Activated CD8-positive, alpha-beta memory T cell treated with anti-CD3 and anti-CD28 coated beads, Interleukin-2, amount 50 U/mL, for 48 hours (primary cell): ENCODE measurements around the gene KLK11.
"Not testable (repeated sequence)": the region's sequence is repeated elsewhere in the genome, so short reads cannot be mapped to it uniquely, and the experiment has no call there.

Experiments
- DNase-seq: peaks from one replicate; pipeline ENCODE4 v3.0.0-alpha.2; 2020

Gene KLK11

GRCh38 chr19:51002542-51003311 is 23.7 kb downstream of the KLK11 start:
- DNase-seq = peak; percentile 61

GRCh38 chr19:51002089-51002532 is 24.3 kb downstream of the KLK11 start:
- no peak for DNase-seq

GRCh38 chr19:51001515-51001914 is 24.9 kb downstream of the KLK11 start, which contains the start of gene KLK8:
Gene KLK8 (minus strand): TSS chr19:51001604. CDS start chr19:51001167, 437 bp downstream.
- no peak for DNase-seq

GRCh38 chr19:51000981-51001380 is 25.4 kb downstream of the KLK11 start:
- DNase-seq = no peak

GRCh38 chr19:51000426-51000825 is 26.0 kb downstream of the KLK11 start:
- DNase-seq = no peak

DNA sequence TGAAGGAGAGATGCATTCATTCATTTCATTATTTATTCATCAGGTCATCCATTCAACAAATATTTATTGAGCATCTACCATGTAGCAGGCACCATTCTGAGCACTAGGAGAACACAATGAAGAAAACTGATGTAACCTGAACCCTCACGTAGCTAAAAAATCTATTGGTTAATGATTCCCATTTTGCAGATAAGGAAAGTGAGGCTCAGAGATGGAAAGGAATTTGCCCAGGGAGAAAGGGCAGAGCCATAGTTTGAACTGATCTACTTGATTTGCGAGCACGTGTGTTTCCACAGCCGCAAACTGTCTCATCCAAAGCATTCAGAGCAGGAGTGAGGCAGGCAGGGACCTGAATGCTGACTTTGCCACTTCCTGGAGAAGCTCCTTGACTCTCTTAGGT is 27.7 kb downstream of the KLK11 start:
- no peak for DNase-seq

GRCh38 chr19:50998061-50998460 is 28.4 kb downstream of the KLK11 start:
- no peak for DNase-seq

- no peak for DNase-seq
These were observed 32.3 kb downstream of the KLK11 start for GRCh38 chr19:50994129-50994528.

DNA sequence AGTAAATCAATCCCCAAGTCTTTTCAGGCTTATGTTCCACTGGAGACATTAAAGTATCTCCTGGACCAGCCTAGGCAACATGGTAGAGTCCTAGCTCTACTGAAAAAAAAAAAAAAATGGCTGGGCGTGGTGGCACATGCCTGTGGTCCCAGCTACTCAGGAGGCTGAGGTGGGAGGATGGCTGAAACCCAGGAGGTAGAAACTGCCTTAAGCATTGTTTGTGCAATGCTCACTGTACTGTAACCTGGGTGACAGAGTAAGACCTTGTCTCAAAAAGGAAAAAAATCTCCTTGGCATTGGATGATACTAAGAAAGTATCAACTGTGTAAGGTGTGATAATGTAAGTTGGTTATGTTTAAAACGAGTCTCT is 33.8 kb downstream of the KLK11 start:
- no peak for DNase-seq

- not testable (repeated sequence) for DNase-seq
These were observed 42.0 kb downstream of the KLK11 start for GRCh38 chr19:50984416-50984815.

DNA sequence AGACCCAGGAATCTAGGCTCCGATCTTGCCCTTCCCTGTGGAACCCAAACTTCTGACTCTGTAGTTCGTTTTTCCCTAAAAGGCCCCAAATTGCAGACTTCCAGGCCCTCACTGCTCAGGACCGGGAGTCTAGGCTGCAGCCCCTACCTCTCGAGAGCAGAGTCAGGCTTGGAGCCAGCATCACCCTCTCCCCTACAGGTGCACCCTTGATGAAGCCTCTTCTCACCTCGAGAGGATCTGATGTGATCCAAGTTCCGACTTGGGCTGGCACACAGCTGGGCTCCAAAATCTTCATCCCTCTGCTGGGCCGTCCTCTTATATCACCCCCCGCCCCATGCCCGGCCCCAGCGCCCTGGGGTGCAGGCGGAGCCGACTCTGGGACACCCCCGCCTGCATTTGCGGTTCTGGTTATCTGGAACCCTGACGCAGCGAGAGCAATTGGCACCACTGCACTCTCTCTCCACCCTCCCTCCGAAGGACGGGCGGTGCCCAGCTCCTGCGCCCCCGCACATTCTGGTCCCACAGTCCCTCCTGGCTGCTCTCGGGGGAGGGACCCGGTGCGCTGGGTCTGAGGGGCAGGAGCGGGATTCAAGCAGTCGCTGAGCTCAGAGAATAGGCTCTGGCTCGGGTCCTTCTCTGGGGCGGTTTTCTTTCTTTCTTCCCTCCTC is 42.7 kb downstream of the KLK11 start, which contains the start of gene KLK7:
Gene KLK7 (minus strand): TSS at position 293 of the 668 bp plus-strand sequence. CDS start 1,518 bp downstream, outside the sequence.
- no peak for DNase-seq

DNA sequence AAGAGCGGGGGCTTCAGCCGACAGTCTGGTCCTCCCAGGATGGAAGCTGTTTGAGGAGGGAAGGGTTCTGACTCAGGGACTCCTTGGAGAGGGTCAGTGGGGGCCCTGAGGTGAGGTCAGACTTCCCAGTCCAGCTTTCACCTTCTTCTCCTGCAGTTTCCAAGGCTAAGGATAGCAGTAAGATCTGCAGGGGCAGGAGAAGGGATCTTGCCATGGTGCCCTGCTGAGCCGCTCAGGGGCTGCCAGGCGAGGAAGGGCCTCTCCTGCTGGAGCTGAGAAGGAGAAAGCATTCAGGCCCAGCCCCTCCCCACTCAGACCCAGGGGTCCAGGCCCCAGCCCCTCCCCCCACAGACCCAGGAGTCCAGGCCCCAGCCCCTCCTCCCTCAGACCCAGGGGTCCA is 44.2 kb downstream of the KLK11 start:
- no peak for DNase-seq

GRCh38 chr19:50981587-50982146 is 44.7 kb downstream of the KLK11 start:
- DNase-seq = no peak

DNA sequence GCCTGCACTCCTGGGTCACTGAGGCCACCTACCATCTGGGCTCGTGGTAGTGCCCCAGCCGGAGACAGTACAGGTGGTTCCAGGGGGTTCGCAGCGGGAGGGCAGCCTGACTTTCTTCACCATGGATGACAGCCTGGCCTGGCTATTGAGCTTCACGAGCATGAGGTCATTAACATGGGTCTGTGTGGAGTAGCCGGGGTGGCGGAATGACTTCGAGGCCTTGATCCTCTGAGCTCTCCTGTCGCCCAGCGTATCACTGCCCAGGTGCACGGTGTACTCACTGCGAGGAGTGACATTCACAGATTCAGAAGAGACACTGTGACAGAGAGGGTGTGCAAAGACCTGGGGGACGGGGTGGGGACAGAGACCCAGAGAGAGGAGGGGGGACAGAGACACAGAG is 46.2 kb downstream of the KLK11 start:
- no peak for DNase-seq

DNA sequence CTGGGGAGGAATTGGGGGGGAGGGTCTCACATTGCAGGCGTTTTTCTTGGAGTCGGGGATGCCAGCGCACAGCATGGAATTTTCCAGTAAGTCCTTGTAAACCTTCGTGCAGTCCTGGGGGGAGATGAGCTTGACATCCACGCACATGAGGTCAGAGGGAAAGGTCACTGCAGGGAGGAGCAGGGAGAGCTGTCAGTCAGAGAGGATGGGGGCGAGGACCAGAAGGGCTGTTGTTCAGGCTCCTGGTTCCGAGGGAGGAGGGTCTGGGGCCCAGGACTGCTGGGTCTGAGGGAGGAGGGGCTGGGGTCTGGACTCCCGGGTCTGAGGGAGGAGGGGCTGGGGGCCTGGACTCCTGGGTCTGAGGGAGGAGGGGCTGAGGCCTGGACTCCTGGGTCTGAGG is 46.7 kb downstream of the KLK11 start:
- DNase-seq = no peak

DNA sequence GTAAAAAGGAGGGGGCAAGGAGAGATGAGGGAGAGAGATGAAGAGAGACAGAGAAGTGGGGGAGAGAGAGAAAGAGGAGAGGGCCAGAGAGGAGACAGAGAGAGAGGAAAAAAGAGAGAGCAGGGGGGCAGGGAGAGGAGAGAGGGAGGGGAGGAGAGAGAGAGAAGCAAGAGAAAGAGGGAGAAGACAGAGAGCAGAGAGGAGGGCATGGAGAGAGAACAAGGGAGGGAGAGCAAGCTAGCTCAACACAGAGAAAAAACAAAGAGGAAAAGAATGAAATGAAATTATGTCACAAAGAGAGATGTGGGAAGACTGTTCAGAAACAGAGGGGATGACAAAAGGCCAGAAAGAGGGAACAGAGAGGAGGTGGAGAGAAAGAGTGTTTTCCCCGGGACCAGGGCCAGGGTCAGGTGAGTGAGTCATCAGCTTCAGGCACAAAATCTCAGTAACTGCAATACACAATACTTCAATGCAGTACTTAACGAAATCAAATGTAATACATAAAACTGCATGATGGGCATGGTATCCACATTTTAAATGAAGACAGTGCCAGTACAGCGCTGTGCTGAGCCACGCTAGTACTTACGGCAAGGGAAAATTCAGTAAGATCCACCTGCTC is 47.5 kb downstream of the KLK11 start:
- DNase-seq = no peak

DNA sequence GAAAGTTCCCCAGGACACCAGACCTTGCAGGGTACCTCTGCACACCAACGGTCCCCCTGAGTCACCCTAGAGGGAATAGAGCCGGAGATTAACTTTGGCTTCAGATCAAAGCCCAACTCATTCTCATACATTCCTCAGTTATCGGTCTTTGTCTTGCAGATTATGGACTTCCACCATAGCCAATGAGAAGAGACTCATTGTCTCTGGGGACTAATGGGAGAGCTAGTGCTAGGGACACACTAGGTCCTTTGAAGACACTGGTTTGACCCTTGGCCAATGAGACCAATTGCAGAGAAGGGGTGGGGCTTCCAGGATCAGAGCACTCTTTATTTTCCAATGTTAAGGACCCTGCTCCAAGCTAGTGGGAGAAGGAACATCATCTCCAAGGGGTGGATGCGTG is 48.8 kb downstream of the KLK11 start:
- DNase-seq = no peak

DNA sequence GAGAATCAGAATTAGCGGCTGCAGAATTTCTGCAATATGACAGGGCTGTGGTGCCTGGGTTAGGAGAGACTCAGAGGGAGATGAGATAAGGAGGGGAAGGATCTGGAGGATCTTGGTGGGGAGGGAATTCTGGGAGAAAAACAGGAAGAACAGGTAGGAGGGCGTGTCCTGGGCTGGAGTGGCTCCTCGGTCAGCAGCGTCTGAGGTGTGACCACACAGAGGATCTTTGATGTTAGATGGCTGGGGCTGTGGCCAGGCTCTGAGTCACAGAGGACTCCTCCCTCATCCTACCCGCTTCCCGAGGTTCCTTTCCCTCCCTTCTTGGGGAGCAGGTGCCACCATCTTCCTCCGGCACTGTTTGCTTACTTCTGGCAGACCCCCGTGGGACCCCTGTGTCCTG is 50.6 kb downstream of the KLK11 start:
- no peak for DNase-seq

DNA sequence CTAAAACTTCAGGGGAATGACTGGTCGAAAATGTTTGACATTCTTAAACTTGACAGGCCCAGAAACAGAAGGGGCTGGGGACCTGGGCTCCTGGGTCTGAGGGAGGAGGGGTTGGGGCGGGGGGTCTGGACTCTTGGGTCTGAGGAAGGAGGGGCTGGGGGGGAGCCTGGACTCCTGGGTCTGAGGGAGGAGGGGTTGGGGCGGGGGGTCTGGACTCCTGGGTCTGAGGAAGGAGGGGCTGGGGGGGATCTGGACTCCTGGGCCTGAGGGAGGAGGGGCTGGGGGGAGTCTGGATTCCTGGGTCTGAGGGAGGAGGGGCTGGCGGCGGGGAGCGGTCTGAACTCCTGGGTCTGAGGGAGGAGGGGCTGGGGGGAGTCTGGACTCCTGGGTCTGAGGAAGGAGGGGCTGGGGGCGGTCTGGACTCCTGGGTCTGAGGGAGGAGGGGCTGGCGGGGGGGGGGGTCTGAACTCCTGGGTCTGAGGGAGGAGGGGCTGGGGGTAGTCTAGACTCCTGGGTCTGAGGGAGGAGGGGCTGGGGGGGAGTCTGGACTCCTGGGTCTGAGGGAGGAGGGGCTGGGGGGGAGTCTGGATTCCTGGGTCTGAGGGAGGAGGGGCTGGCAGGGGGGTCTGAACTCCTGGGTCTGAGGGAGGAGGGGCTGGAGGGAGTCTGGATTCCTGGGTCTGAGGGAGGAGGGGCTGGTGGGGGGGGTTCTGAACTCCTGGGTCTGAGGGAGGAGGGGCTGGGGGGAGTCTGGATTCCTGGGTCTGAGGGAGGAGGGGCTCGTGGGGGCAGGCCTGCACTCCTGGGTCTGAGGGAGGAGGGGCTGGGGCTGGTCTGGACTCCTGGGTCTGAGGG is 51.5 kb downstream of the KLK11 start:
- DNase-seq = no peak

DNA sequence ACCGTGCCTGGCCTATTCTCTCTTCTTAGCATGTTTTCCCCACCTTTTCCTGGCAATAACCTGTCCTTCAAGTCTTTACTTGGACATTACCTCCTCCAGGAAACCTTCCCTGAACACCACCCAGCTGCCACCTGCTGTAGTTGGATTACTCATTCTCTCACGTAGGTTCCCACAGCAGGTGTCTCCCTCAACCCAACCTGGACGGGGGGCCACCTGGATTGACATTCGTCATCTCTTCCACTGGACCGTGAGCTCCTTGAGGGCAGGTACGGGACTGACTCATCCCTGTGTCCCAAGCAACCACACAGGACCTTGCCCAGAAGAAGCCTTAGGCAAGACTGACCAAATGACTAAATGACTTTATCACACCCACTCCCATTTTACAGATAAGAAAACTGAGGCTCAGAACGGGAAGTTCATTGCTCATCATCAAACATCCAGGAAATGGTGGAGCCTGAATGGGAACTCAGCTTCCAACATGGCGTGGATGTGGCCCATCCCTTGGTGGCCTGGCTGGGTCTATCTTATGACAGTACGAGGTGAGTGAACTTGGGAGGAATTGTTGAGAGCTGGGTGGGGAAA is 53.5 kb downstream of the KLK11 start:
- DNase-seq = no peak
